H9 (cell line): ENCODE data around the gene SDK2. TPM values are rescaled to one million over a fixed set of nuclear protein-coding genes. Genes with fewer than 3 reads are reported as not detected.

Source experiments
- DNase-seq: peaks from one replicate; pipeline ENCODE4 v3.0.0-alpha.2; 2017
- H2AFZ ChIP-seq: one replicate; pipeline ENCODE4 v1.6.1; 2013; ENCODE audit warnings: mild to moderate bottlenecking, low read length, control low read depth, moderate library complexity
- H2AK5ac ChIP-seq: 2 replicates; pipeline ENCODE4 v1.6.1; 2013; ENCODE audit warnings: low read length, control low read depth, mixed read lengths; ENCODE audit not compliant: insufficient read length
- H2BK120ac ChIP-seq: one replicate; pipeline ENCODE4 v1.6.1; 2013; ENCODE audit warnings: low read depth, mild to moderate bottlenecking, low read length, control low read depth, inconsistent platforms; ENCODE audit not compliant: poor library complexity, severe bottlenecking
- H2BK12ac ChIP-seq: 2 replicates; pipeline ENCODE4 v1.6.1; 2013; ENCODE audit warnings: low read length, control low read depth, mixed read lengths, low read depth; ENCODE audit not compliant: insufficient read length
- H2BK15ac ChIP-seq: 2 replicates; pipeline ENCODE4 v1.6.1; 2013; ENCODE audit warnings: low read depth, low read length, control low read depth
- H2BK20ac ChIP-seq: one replicate; pipeline ENCODE4 v1.6.1; 2013; ENCODE audit warnings: low read depth, mild to moderate bottlenecking, low read length, control low read depth, inconsistent platforms; ENCODE audit not compliant: poor library complexity, severe bottlenecking
- H2BK5ac ChIP-seq: 2 replicates; pipeline ENCODE4 v1.6.1; 2013; ENCODE audit warnings: low read length, control low read depth, mixed read lengths; ENCODE audit not compliant: insufficient read length
- H3K14ac ChIP-seq: 2 replicates; pipeline ENCODE4 v1.6.1; 2013; ENCODE audit warnings: low read length, control low read depth; ENCODE audit not compliant: insufficient read depth
- H3K18ac ChIP-seq: 2 replicates; pipeline ENCODE4 v1.6.1; 2013; ENCODE audit warnings: low read depth, mild to moderate bottlenecking, mixed read lengths, low read length, control low read depth; ENCODE audit not compliant: insufficient read length
- H3K23ac ChIP-seq: 2 replicates; pipeline ENCODE4 v1.6.1; 2013; ENCODE audit warnings: low read length, control low read depth, mixed read lengths, low read depth; ENCODE audit not compliant: insufficient read length
- H3K23me2 ChIP-seq: 2 replicates; pipeline ENCODE4 v1.6.1; 2013; ENCODE audit warnings: low read depth, mild to moderate bottlenecking, mixed read lengths, low read length, control low read depth; ENCODE audit not compliant: insufficient read length, poor library complexity, severe bottlenecking
- H3K27ac ChIP-seq: 2 replicates; pipeline ENCODE4 v1.5.1; 2013; ENCODE audit warnings: low read length, control low read depth, mixed read lengths, low read depth; ENCODE audit not compliant: insufficient read length
- H3K27me3 ChIP-seq: 2 replicates; pipeline ENCODE4 v1.6.1; 2013; ENCODE audit warnings: low read length, control low read depth, inconsistent platforms; ENCODE audit not compliant: insufficient read depth
- H3K4ac ChIP-seq: 2 replicates; pipeline ENCODE4 v1.6.1; 2013; ENCODE audit warnings: low read depth, mild to moderate bottlenecking, control low read depth, inconsistent platforms, low read length, moderate library complexity
- H3K4me1 ChIP-seq: 2 replicates; pipeline ENCODE4 v1.6.1; 2013; ENCODE audit warnings: low read length, control low read depth, inconsistent platforms; ENCODE audit not compliant: insufficient read depth
- H3K4me2 ChIP-seq: 2 replicates; pipeline ENCODE4 v1.6.1; 2013; ENCODE audit warnings: low read length, control low read depth, mixed read lengths; ENCODE audit not compliant: insufficient read length, insufficient read depth
- H3K56ac ChIP-seq: 2 replicates; pipeline ENCODE4 v1.6.1; 2013; ENCODE audit warnings: low read depth, mild to moderate bottlenecking, mixed read lengths, low read length, control low read depth; ENCODE audit not compliant: insufficient read length
- H3K79me1 ChIP-seq: 2 replicates; pipeline ENCODE4 v1.6.1; 2013; ENCODE audit warnings: low read depth, mild to moderate bottlenecking, moderate library complexity, low read length, control low read depth, inconsistent platforms; ENCODE audit not compliant: insufficient read depth, poor library complexity, severe bottlenecking
- H3K79me2 ChIP-seq: 2 replicates; pipeline ENCODE4 v1.6.1; 2013; ENCODE audit warnings: low read length, control low read depth, inconsistent platforms; ENCODE audit not compliant: insufficient read depth
- H3K9ac ChIP-seq: 2 replicates; pipeline ENCODE4 v1.6.1; 2013; ENCODE audit warnings: low read length, control low read depth, mixed read lengths; ENCODE audit not compliant: insufficient read length; ENCODE audit errors: extremely low read depth
- H3K9me3 ChIP-seq: one replicate; pipeline ENCODE4 v1.6.1; 2013; ENCODE audit warnings: low read depth, low read length, inconsistent platforms; ENCODE audit not compliant: control insufficient read depth
- H3T11ph ChIP-seq: one replicate; pipeline ENCODE4 v1.6.1; 2013; ENCODE audit warnings: mild to moderate bottlenecking, low read length, control low read depth, inconsistent platforms
- H4K20me1 ChIP-seq: one replicate; pipeline ENCODE4 v1.6.1; 2013; ENCODE audit not compliant: control insufficient read depth, insufficient read length, insufficient read depth
- H4K5ac ChIP-seq: 2 replicates; pipeline ENCODE4 v1.6.1; 2013; ENCODE audit warnings: low read depth, mild to moderate bottlenecking, mixed read lengths, low read length, control low read depth; ENCODE audit not compliant: insufficient read length
- H4K8ac ChIP-seq: replicated peaks from 2 replicates; pipeline ENCODE4 v1.6.1; 2013; ENCODE audit warnings: low read length, control low read depth, mixed read lengths, low read depth; ENCODE audit not compliant: insufficient read length
- H4K91ac ChIP-seq: 2 replicates; pipeline ENCODE4 v1.6.1; 2013; ENCODE audit warnings: low read depth, mild to moderate bottlenecking, moderate library complexity, mixed read lengths, low read length, control low read depth; ENCODE audit not compliant: insufficient read length
- H3K27ac Mint-ChIP-seq, 3 experiments: 2 replicates in 2 of 3; 3 replicates in 1 of 3; pipeline ENCODE4 v1.8.0; 2020 to 2021; ENCODE audit warnings: mixed read lengths in 3 of 3, mild to moderate bottlenecking in 1 of 3, moderate library complexity in 1 of 3
- H3K27me3 Mint-ChIP-seq: 2 replicates; pipeline ENCODE4 v1.8.0; 2021; ENCODE audit warnings: low read depth, mild to moderate bottlenecking, moderate library complexity, mixed read lengths
- H3K36me3 Mint-ChIP-seq, 3 experiments: 2 replicates in 2 of 3; 3 replicates in 1 of 3; pipeline ENCODE4 v1.8.0; 2020 to 2021; ENCODE audit warnings: low read depth in 3 of 3, mixed read lengths in 3 of 3; ENCODE audit not compliant: insufficient read depth in 1 of 3
- H3K4me1 Mint-ChIP-seq, 2 experiments: 2 replicates each; pipeline ENCODE4 v1.8.0; 2020; ENCODE audit warnings: mixed read lengths in 2 of 2
- H3K4me3 Mint-ChIP-seq, 2 experiments: 2 replicates in 1 of 2; 3 replicates in 1 of 2; pipeline ENCODE4 v1.8.0; 2020 to 2021; ENCODE audit warnings: mild to moderate bottlenecking in 2 of 2, mixed read lengths in 2 of 2, moderate library complexity in 1 of 2
- H3K9me3 Mint-ChIP-seq, 2 experiments: 2 replicates in 1 of 2; 3 replicates in 1 of 2; pipeline ENCODE4 v1.8.0; 2020; ENCODE audit warnings: mild to moderate bottlenecking in 2 of 2, mixed read lengths in 2 of 2, moderate library complexity in 1 of 2
- WGBS: extraction: QIAGEN DNeasy Blood & Tissue Kit; methylation state at CpG from one replicate; pipeline ENCODE4 v1.1.7; 2013; ENCODE audit warnings: missing lambda C conversion rate, low lambda C conversion rate, mixed read lengths; ENCODE audit not compliant: insufficient read length; ENCODE audit errors: extremely low coverage; 5-methylcytosine and 5-hydroxymethylcytosine counted together
- total RNA-seq: library from RNA; stranded (reverse); gene quantifications from 2 replicates; pipeline ENCODE4 v1.2.1, GENCODE V29; 2021
- TF ChIP-seq, protein P1 (sequence below): fragments of 200-600 bp; sonication (generic); conservative IDR thresholded peaks from 3 replicates; pipeline ENCODE4 v1.8.0; 2021; ENCODE audit warnings: antibody characterized with exemption, mild to moderate bottlenecking

SDK2 gene
- total RNA-seq, 1 experiment from 2014 or later: 9.1 TPM

DNA sequence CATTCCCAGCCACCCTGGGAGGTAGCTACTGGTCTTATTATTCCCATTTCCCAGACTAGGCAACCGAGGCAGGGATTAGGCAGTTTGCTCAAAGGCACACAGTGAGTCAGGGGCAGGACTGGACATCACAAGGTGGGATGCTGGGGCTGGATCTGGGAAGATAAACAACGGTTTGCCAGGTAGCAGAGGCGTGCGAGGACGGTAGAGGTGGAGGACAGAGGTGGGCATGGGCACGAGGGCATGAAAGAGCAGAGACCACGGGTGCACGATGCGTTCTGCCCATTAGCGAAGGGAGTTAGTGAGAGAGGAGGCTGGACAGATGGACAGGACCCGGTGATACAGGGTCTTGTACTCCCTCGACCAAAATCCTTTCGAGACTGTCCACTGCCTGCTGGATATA, 148.0 kb downstream of the SDK2 start:
- H3K36me3 Mint-ChIP-seq: no peaks in the 10 kb centered on the region

More for the DNA sequence above, 148.0 kb downstream of the SDK2 start:
- Histone ChIP-seq H2AK5ac (no peak overlapping the region), H3K23ac (no peak overlapping the region), H3K9ac (no peak overlapping the region), H3K23me2 (no peaks in the 10 kb centered on the region), H2BK12ac (no peak overlapping the region), H2BK5ac (no peak overlapping the region), H3K79me2 (no peaks in the 10 kb centered on the region), H3K4me1 (no peaks in the 10 kb centered on the region; the same call in 1 of the 2 replicates), H3K56ac (no peak overlapping the region), H3K9me3 (no peaks in the 10 kb centered on the region), H3K4ac (no peak overlapping the region), H3K79me1 (no peaks in the 10 kb centered on the region), H2BK120ac (no peak overlapping the region), H4K5ac (no peak overlapping the region), H4K91ac (no peak overlapping the region), H3K27me3 (no peaks in the 10 kb centered on the region), H3K18ac (no peak overlapping the region), H3K4me2 (no peak overlapping the region), H4K8ac (no peak overlapping the region), H3T11ph (no peak overlapping the region), H2AFZ (no peak overlapping the region), H3K14ac (no peak overlapping the region), H4K20me1 (peaks cover 2% of the 10 kb centered on the region), H2BK15ac (no peak overlapping the region), H3K27ac (no peak overlapping the region), H2BK20ac (no peak overlapping the region)
- H3K4me3 Mint-ChIP-seq: no peak overlapping the region
- no peaks in the 10 kb centered on the region for H3K9me3 Mint-ChIP-seq
- WGBS: no CpG with 5 or more reads among the region's 13 CpGs
- peaks cover 23 to 33% of the 10 kb centered on the region in 2 experiments for H3K4me1 Mint-ChIP-seq
- TF ChIP-seq, protein P1, sequence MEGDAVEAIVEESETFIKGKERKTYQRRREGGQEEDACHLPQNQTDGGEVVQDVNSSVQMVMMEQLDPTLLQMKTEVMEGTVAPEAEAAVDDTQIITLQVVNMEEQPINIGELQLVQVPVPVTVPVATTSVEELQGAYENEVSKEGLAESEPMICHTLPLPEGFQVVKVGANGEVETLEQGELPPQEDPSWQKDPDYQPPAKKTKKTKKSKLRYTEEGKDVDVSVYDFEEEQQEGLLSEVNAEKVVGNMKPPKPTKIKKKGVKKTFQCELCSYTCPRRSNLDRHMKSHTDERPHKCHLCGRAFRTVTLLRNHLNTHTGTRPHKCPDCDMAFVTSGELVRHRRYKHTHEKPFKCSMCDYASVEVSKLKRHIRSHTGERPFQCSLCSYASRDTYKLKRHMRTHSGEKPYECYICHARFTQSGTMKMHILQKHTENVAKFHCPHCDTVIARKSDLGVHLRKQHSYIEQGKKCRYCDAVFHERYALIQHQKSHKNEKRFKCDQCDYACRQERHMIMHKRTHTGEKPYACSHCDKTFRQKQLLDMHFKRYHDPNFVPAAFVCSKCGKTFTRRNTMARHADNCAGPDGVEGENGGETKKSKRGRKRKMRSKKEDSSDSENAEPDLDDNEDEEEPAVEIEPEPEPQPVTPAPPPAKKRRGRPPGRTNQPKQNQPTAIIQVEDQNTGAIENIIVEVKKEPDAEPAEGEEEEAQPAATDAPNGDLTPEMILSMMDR: no peak
- no peak overlapping the region for H3K27ac Mint-ChIP-seq
- peaks cover 6% of the 10 kb centered on the region for H3K27me3 Mint-ChIP-seq
- no peak for DNase-seq
